Erythroblast (primary cell): ENCODE measurements around the gene NR1H3.

Experiments
- GATA1 ChIP-seq: IDR thresholded peaks from 2 replicates; pipeline ENCODE4 v1.6.1; 2011; ENCODE audit warnings: low read depth, mild to moderate bottlenecking, control low read depth, low read length, moderate library complexity
- POLR2A ChIP-seq: IDR thresholded peaks from 2 replicates; pipeline ENCODE4 v1.6.1; 2011; ENCODE audit warnings: mild to moderate bottlenecking, low read length

GRCh38 chr11:47272706-47273105 lies 14.9 kb downstream of the NR1H3 start:
- no peak for TF ChIP-seq POLR2A
- TF ChIP-seq GATA1: no peak
